Measurements from ENCODE around the gene ZNF358.

GRCh38 chr19:7528192-7528519, 12.3 kb downstream of the ZNF358 start:
- TF ChIP-seq, protein P1, sequence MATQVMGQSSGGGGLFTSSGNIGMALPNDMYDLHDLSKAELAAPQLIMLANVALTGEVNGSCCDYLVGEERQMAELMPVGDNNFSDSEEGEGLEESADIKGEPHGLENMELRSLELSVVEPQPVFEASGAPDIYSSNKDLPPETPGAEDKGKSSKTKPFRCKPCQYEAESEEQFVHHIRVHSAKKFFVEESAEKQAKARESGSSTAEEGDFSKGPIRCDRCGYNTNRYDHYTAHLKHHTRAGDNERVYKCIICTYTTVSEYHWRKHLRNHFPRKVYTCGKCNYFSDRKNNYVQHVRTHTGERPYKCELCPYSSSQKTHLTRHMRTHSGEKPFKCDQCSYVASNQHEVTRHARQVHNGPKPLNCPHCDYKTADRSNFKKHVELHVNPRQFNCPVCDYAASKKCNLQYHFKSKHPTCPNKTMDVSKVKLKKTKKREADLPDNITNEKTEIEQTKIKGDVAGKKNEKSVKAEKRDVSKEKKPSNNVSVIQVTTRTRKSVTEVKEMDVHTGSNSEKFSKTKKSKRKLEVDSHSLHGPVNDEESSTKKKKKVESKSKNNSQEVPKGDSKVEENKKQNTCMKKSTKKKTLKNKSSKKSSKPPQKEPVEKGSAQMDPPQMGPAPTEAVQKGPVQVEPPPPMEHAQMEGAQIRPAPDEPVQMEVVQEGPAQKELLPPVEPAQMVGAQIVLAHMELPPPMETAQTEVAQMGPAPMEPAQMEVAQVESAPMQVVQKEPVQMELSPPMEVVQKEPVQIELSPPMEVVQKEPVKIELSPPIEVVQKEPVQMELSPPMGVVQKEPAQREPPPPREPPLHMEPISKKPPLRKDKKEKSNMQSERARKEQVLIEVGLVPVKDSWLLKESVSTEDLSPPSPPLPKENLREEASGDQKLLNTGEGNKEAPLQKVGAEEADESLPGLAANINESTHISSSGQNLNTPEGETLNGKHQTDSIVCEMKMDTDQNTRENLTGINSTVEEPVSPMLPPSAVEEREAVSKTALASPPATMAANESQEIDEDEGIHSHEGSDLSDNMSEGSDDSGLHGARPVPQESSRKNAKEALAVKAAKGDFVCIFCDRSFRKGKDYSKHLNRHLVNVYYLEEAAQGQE (IDR thresholded peaks at IDR 0.05; ENCODE audit: insufficient read depth in 1 of 2, low read depth in 2 of 2, low read length in 2 of 2) = no peak
- TF ChIP-seq POLR2AphosphoS5 (IDR thresholded peaks at IDR 0.05; ENCODE audit: low read depth, low read length) = no peak

Data from PFSK-1 (cell line).